Neural cell (in vitro differentiated cells): ENCODE data around the gene PTPRU. TPM values are rescaled to one million over a fixed set of nuclear protein-coding genes. Genes with fewer than 3 reads are reported as not detected.

ENCODE experiments used
- H2AFZ ChIP-seq: fragments of 200-600, 300-800 bp; sonication (generic), shearing (Covaris generic); 2 replicates; pipeline ENCODE4 v1.6.0; 2014; ENCODE audit warnings: low read depth, mild to moderate bottlenecking, antibody characterized with exemption, low read length, moderate library complexity
- H3F3A ChIP-seq: fragments of 200-600 bp; shearing (Covaris generic); 2 replicates; pipeline ENCODE4 v1.6.1; 2016; ENCODE audit warnings: mild to moderate bottlenecking, moderate library complexity, mixed read lengths, antibody characterized with exemption, low read length; ENCODE audit not compliant: insufficient read depth, poor library complexity, severe bottlenecking
- H3K27ac ChIP-seq: fragments of 200-600, 300-800 bp; sonication (generic), shearing (Covaris generic); 2 replicates; pipeline ENCODE4 v1.5.1; 2014; ENCODE audit warnings: mild to moderate bottlenecking, low read length, moderate library complexity
- H3K27me3 ChIP-seq: fragments of 300-800, 200-600 bp; sonication (generic), shearing (Covaris generic); 2 replicates; pipeline ENCODE4 v1.6.0; 2014; ENCODE audit warnings: mild to moderate bottlenecking, low read depth, low read length, moderate library complexity; ENCODE audit not compliant: insufficient read depth
- H3K36me3 ChIP-seq: fragments of 300-800, 200-600 bp; sonication (generic), shearing (Covaris generic); 2 replicates; pipeline ENCODE4 v1.5.1; 2014; ENCODE audit warnings: mild to moderate bottlenecking, antibody characterized with exemption, low read length, moderate library complexity; ENCODE audit not compliant: insufficient read depth
- H3K4me2 ChIP-seq: fragments of 300-800, 200-600 bp; sonication (generic), shearing (Covaris generic); 2 replicates; pipeline ENCODE4 v1.6.0; 2014; ENCODE audit warnings: mild to moderate bottlenecking, low read length
- H3K4me3 ChIP-seq: fragments of 300-800, 200-600 bp; sonication (generic), shearing (Covaris generic); 2 replicates; pipeline ENCODE4 v1.5.1; 2014; ENCODE audit warnings: mild to moderate bottlenecking, low read length, moderate library complexity
- H3K79me2 ChIP-seq: fragments of 200-600 bp; shearing (Covaris generic); replicated peaks from 2 replicates; pipeline ENCODE4 v1.6.0; 2014; ENCODE audit warnings: mild to moderate bottlenecking, low read length, moderate library complexity; ENCODE audit not compliant: insufficient read depth
- H3K9ac ChIP-seq: fragments of 300-800, 200-600 bp; sonication (generic), shearing (Covaris generic); 2 replicates; pipeline ENCODE4 v1.6.1; 2016; ENCODE audit warnings: mild to moderate bottlenecking, low read length, mixed read lengths
- H3K9me2 ChIP-seq: fragments of 200-600 bp; shearing (Covaris generic); 2 replicates; pipeline ENCODE4 v1.6.1; 2016; ENCODE audit warnings: mild to moderate bottlenecking, low read length, mixed read lengths; ENCODE audit not compliant: insufficient read depth
- H3K9me3 ChIP-seq: fragments of 200-600, 300-800 bp; sonication (generic), shearing (Covaris generic); 2 replicates; pipeline ENCODE4 v1.6.1; 2016; ENCODE audit warnings: mild to moderate bottlenecking, mixed run types, low read length, moderate library complexity, mixed read lengths
- H4K20me1 ChIP-seq: fragments of 200-600 bp; shearing (Covaris generic); 2 replicates; pipeline ENCODE4 v1.6.1; 2016; ENCODE audit warnings: mild to moderate bottlenecking, mixed run types; ENCODE audit not compliant: insufficient read depth
- CTCF ChIP-seq: fragments of 450-650 bp; IDR thresholded peaks from 2 replicates; pipeline ENCODE4 v1.5.1; 2014; ENCODE audit warnings: antibody characterized with exemption, mild to moderate bottlenecking, moderate library complexity; ENCODE audit not compliant: poor library complexity, severe bottlenecking
- EP300 ChIP-seq: fragments of 450-650 bp; conservative IDR thresholded peaks from 2 replicates; pipeline ENCODE4 v1.6.1; 2014; ENCODE audit warnings: antibody characterized with exemption, mild to moderate bottlenecking, moderate library complexity; ENCODE audit not compliant: poor library complexity, severe bottlenecking
- EZH2 ChIP-seq: fragments of 200-600, 300-800 bp; shearing (Covaris generic), sonication (generic); IDR thresholded peaks from 2 replicates; pipeline ENCODE4 v1.6.1; 2014; ENCODE audit warnings: antibody characterized with exemption, low read length, borderline replicate concordance, mild to moderate bottlenecking; ENCODE audit not compliant: insufficient read depth, poor library complexity, severe bottlenecking
- MXI1 ChIP-seq: fragments of 450-650 bp; conservative IDR thresholded peaks from 2 replicates; pipeline ENCODE4 v1.6.1; 2014; ENCODE audit warnings: antibody characterized with exemption, mild to moderate bottlenecking; ENCODE audit not compliant: poor library complexity, severe bottlenecking
- POLR2AphosphoS5 ChIP-seq: IDR thresholded peaks from 2 replicates; pipeline ENCODE4 v1.6.1; 2012
- RAD21 ChIP-seq: fragments of 450-650 bp; conservative IDR thresholded peaks from 2 replicates; pipeline ENCODE4 v1.6.1; 2014; ENCODE audit warnings: antibody characterized with exemption, mild to moderate bottlenecking, moderate library complexity
- REST ChIP-seq: IDR thresholded peaks from 2 replicates; pipeline ENCODE4 v1.6.1; 2012; ENCODE audit warnings: borderline replicate concordance
- SMC3 ChIP-seq: fragments of 450-650 bp; conservative IDR thresholded peaks from 2 replicates; pipeline ENCODE4 v1.6.1; 2014; ENCODE audit warnings: antibody characterized with exemption, mild to moderate bottlenecking, moderate library complexity; ENCODE audit not compliant: poor library complexity
- TAF1 ChIP-seq: IDR thresholded peaks from 2 replicates; pipeline ENCODE4 v1.6.1; 2012; ENCODE audit warnings: low read depth
- polyA plus RNA-seq: library from polyadenylated mRNA; depleted of rRNA; stranded (reverse); fragments of >200 nt; gene quantifications from 2 replicates; pipeline ENCODE4 v1.2.3, GENCODE V29; 2014

PTPRU gene
- polyA plus RNA-seq, 1 donor from 2014 or later, result 5.0 TPM

- no peaks in the 10 kb centered on the region for H3F3A ChIP-seq
Measured at GRCh38 chr1:29223521-29223920, 12.8 kb upstream of the PTPRU start.

GRCh38 chr1:29224356-29224837, 11.9 kb upstream of the PTPRU start:
- Histone ChIP-seq H3K9ac (no peak overlapping the region), H3K79me2 (no peaks in the 10 kb centered on the region)

More at GRCh38 chr1:29223521-29223920, 12.8 kb upstream of the PTPRU start:
- Histone ChIP-seq H3K4me3 (no peak overlapping the region), H3K9me3 (no peaks in the 10 kb centered on the region), H3K27ac (no peak overlapping the region), H3K9ac (no peak overlapping the region), H3K4me2 (no peak overlapping the region), H3K9me2 (no peaks in the 10 kb centered on the region), H3K36me3 (no peaks in the 10 kb centered on the region), H2AFZ (no peak overlapping the region), H3K79me2 (no peaks in the 10 kb centered on the region), H4K20me1 (no peaks in the 10 kb centered on the region), H3K27me3 (no peaks in the 10 kb centered on the region)
- TF ChIP-seq MXI1 (no peak), TAF1 (no peak), RAD21 (no peak), CTCF (no peak)

More at GRCh38 chr1:29224356-29224837, 11.9 kb upstream of the PTPRU start:
- no peaks in the 10 kb centered on the region for H3K27me3 ChIP-seq
- no peaks in the 10 kb centered on the region for H3K36me3 ChIP-seq
- H3K9me3 ChIP-seq, result no peaks in the 10 kb centered on the region
- no peaks in the 10 kb centered on the region for H4K20me1 ChIP-seq
- no peak overlapping the region for H2AFZ ChIP-seq
- no peak for TF ChIP-seq CTCF
- TF ChIP-seq EZH2, result no peak
- no peak for TF ChIP-seq REST
- no peak for TF ChIP-seq EP300
- no peak for TF ChIP-seq TAF1
- TF ChIP-seq RAD21, result no peak
- TF ChIP-seq SMC3, result no peak
- no peak for TF ChIP-seq MXI1
- no peak for TF ChIP-seq POLR2AphosphoS5
- H3K4me3 ChIP-seq, result no peak overlapping the region
- H3K27ac ChIP-seq, result no peak overlapping the region
- no peak overlapping the region for H3K4me2 ChIP-seq
- no peaks in the 10 kb centered on the region for H3F3A ChIP-seq
- H3K9me2 ChIP-seq, result no peaks in the 10 kb centered on the region
